HepG2 (cell line): ENCODE measurements around the gene GRIN3A. TPM values are rescaled to one million over a fixed set of nuclear protein-coding genes. Genes with fewer than 3 reads are reported as not detected.

Experiments used
- ATAC-seq: fragments of 200-7000 bp; cut with Tn5 transposase; 3 replicates; pipeline ENCODE4 v1.9.1; 2020; ENCODE audit warnings: mild to moderate bottlenecking, moderate library complexity
- BruUV-seq: library from RNA; stranded (reverse); fragments of 400-500 nt; replicated peaks from 2 replicates; lab custom pipeline; 2021; lab: Mats Ljungman, UMichigan
- CTCF ChIA-PET: fragments of 300-600 bp; formaldehyde crosslinking; extraction: SDS; loops from one replicate; lab custom pipeline; 2021; ENCODE audit warnings: low total read pairs, inconsistent platforms, low intra/inter-chr PET ratio; lab: Yijun Ruan, JAX
- POLR2A ChIA-PET: fragments of 350-600 bp; sonication (Branson Sonifier 250); formaldehyde crosslinking; loops from one replicate; lab custom pipeline; 2020; ENCODE audit warnings: antibody characterized with exemption, inconsistent platforms; lab: Yijun Ruan, JAX
- DNase-seq: peaks from one replicate; pipeline ENCODE4 v3.0.0-alpha.2; 2015; ENCODE audit warnings: low spot score
- FAIRE-seq: peaks from 3 replicates; lab custom pipeline; 2011; peaks lifted over from hg19 to GRCh38; lab: Jason Lieb, UNC
- H2AFZ ChIP-seq: one replicate; pipeline ENCODE4 v1.6.1; 2011; ENCODE audit warnings: low read length, inconsistent platforms
- H3K27ac ChIP-seq: fragments of 300-600 bp; 3 replicates; pipeline ENCODE4 v1.8.0; 2011; ENCODE audit warnings: mixed run types, mild to moderate bottlenecking, mixed read lengths, low read length, inconsistent platforms; ENCODE audit not compliant: insufficient read depth; ENCODE audit errors: extremely low read length
- H3K27me3 ChIP-seq, 2 experiments: fragments of 200-600 bp in 1 of 2; 2 replicates in 1 of 2; 3 replicates in 1 of 2; pipeline versions ENCODE4 v1.6.0 to v1.8.0; 2011; ENCODE audit warnings: low read length in 2 of 2, mild to moderate bottlenecking in 2 of 2, moderate library complexity in 2 of 2, inconsistent platforms in 1 of 2; ENCODE audit not compliant: insufficient read depth in 2 of 2, control insufficient read depth in 1 of 2
- H3K36me3 ChIP-seq, 2 experiments: fragments of 200-600 bp in 1 of 2; replicated peaks in 1 of 2; 2 replicates in 1 of 2; 3 replicates in 1 of 2; pipeline versions ENCODE4 v1.5.1 to v1.8.0; 2011; ENCODE audit warnings: low read length in 2 of 2, inconsistent platforms in 1 of 2; ENCODE audit not compliant: insufficient read depth in 2 of 2, control insufficient read depth in 1 of 2
- H3K4me1 ChIP-seq: 2 replicates; pipeline ENCODE4 v1.5.1; 2012; ENCODE audit warnings: low read length, inconsistent platforms; ENCODE audit not compliant: insufficient read depth
- H3K4me2 ChIP-seq: 2 replicates; pipeline ENCODE4 v1.6.0; 2011; ENCODE audit warnings: low read depth, low read length, inconsistent platforms
- H3K4me3 ChIP-seq, 3 experiments: fragments of 200-600 bp in 1 of 3; sonication (generic), shearing (Covaris generic) in 1 of 3; replicated peaks in 1 of 3; 2 replicates each; pipeline ENCODE4 v1.5.1; 2011 to 2016; ENCODE audit warnings: low read length in 3 of 3, inconsistent platforms in 2 of 3, low read depth in 2 of 3, mild to moderate bottlenecking in 2 of 3, control low read depth in 1 of 3, mixed read lengths in 1 of 3; ENCODE audit not compliant: insufficient read depth in 1 of 3
- H3K79me2 ChIP-seq: one replicate; pipeline ENCODE4 v1.6.1; 2011; ENCODE audit warnings: low read length, inconsistent platforms; ENCODE audit not compliant: insufficient read depth
- H3K9ac ChIP-seq: 2 replicates; pipeline ENCODE4 v1.6.0; 2011; ENCODE audit warnings: mild to moderate bottlenecking, low read depth, low read length, inconsistent platforms; ENCODE audit not compliant: insufficient read depth
- H3K9me3 ChIP-seq: 2 replicates; pipeline ENCODE4 v1.5.1; 2012; ENCODE audit warnings: mild to moderate bottlenecking, low read length
- H4K20me1 ChIP-seq: 2 replicates; pipeline ENCODE4 v1.6.0; 2011; ENCODE audit warnings: inconsistent platforms, mild to moderate bottlenecking, low read length, moderate library complexity; ENCODE audit not compliant: insufficient read depth
- ATF7 ChIP-seq, 2 experiments: fragments of 450-650 bp in 1 of 2; sonication (generic) in 1 of 2; formaldehyde crosslinking in 1 of 2; IDR thresholded peaks; 2 replicates each; pipeline versions ENCODE4 v1.4.0 to v1.6.1; 2016 to 2020; ENCODE audit warnings: antibody characterized with exemption in 1 of 2, mild to moderate bottlenecking in 1 of 2, missing genetic modification reagents in 1 of 2
- CREB1 ChIP-seq, 2 experiments: fragments of 450-650 bp in 1 of 2; IDR thresholded peaks; 2 replicates each; pipeline ENCODE4 v1.6.1; 2016 to 2017; ENCODE audit warnings: control low read depth in 1 of 2, mild to moderate bottlenecking in 1 of 2, missing compliant biosample characterization in 1 of 2, missing genetic modification characterization in 1 of 2
- EED ChIP-seq: sonication (generic); formaldehyde crosslinking; IDR thresholded peaks from 2 replicates; pipeline ENCODE4 v1.5.0; 2020; ENCODE audit warnings: mild to moderate bottlenecking, missing genetic modification reagents
- HHEX ChIP-seq: IDR thresholded peaks from 2 replicates; pipeline ENCODE4 v1.6.1; 2016; ENCODE audit warnings: control low read depth
- MBNL3 ChIP-seq: fragments of 250-450 bp; sonication (Bioruptor Pico); conservative IDR thresholded peaks from 2 replicates; pipeline ENCODE4 v1.8.0; 2022; ENCODE audit warnings: mild to moderate bottlenecking, inconsistent platforms
- NR1H2 ChIP-seq: sonication (generic); formaldehyde crosslinking; IDR thresholded peaks from 2 replicates; pipeline ENCODE4 v1.8.1; 2022; ENCODE audit warnings: low read depth, missing genetic modification reagents, borderline replicate concordance
- POLR2A ChIP-seq, 2 experiments: IDR thresholded peaks; 2 replicates each; pipeline ENCODE4 v1.6.1; 2011; ENCODE audit warnings: low read depth in 2 of 2, low read length in 2 of 2, mild to moderate bottlenecking in 1 of 2, moderate library complexity in 1 of 2; ENCODE audit not compliant: insufficient read depth in 1 of 2
- RARA ChIP-seq: IDR thresholded peaks from 2 replicates; pipeline ENCODE4 v1.6.1; 2016; ENCODE audit warnings: missing genetic modification reagents, missing compliant biosample characterization
- SALL1 ChIP-seq: sonication (generic); formaldehyde crosslinking; IDR thresholded peaks from 2 replicates; pipeline ENCODE4 v1.8.0; 2022; ENCODE audit warnings: mild to moderate bottlenecking, missing genetic modification reagents
- SNAI1 ChIP-seq: sonication (generic); formaldehyde crosslinking; IDR thresholded peaks from 2 replicates; pipeline ENCODE4 v1.5.0; 2020; ENCODE audit warnings: mild to moderate bottlenecking, missing genetic modification reagents, borderline replicate concordance
- XRCC5 ChIP-seq: fragments of 200-400 bp; formaldehyde crosslinking; optimal IDR thresholded peaks from 2 replicates; pipeline ENCODE3; 2017; ENCODE audit warnings: mild to moderate bottlenecking, low read length
- ZBTB10 ChIP-seq: sonication (generic); formaldehyde crosslinking; IDR thresholded peaks from 2 replicates; pipeline ENCODE4 v1.4.0; 2020; ENCODE audit warnings: missing genetic modification reagents, borderline replicate concordance
- ZBTB21 ChIP-seq: sonication (generic); formaldehyde crosslinking; IDR thresholded peaks from 2 replicates; pipeline ENCODE4 v1.4.0; 2020; ENCODE audit warnings: missing genetic modification reagents
- ZNF607 ChIP-seq: sonication (generic); formaldehyde crosslinking; IDR thresholded peaks from 2 replicates; pipeline ENCODE4 v1.5.1; 2020; ENCODE audit warnings: missing genetic modification reagents, mild to moderate bottlenecking, borderline replicate concordance
- ZNF709 ChIP-seq: sonication (generic); formaldehyde crosslinking; IDR thresholded peaks from 2 replicates; pipeline ENCODE4 v1.5.0; 2020; ENCODE audit warnings: mild to moderate bottlenecking, missing genetic modification reagents
- ZNF850 ChIP-seq: sonication (generic); formaldehyde crosslinking; conservative IDR thresholded peaks from 2 replicates; pipeline ENCODE4 v1.9.0; 2021; ENCODE audit warnings: mild to moderate bottlenecking, missing genetic modification reagents
- in situ Hi-C: cut with HindIII; loops from 2 replicates; pipeline ENCODE4 v1.10.0; 2017; ENCODE audit warnings: low pct_unique_long_range_greater_than_20kb; ENCODE audit not compliant: extremely low pct_ligation_motif_present
- intact Hi-C: fragments of 100-400 bp; cut with micrococcal nuclease; formaldehyde crosslinking; loops from one replicate; pipeline ENCODE4 v1.10.0; 2022; ENCODE audit not compliant: unreplicated experiment
- polyA plus RNA-seq, 8 experiments: library from polyadenylated mRNA; depleted of rRNA in 3 of 8; stranded (reverse) in 7 of 8; unstranded in 1 of 8; fragments of >200 nt; fragmentation: Illumina TruSeq in 4 of 8; extraction: Trizol in 4 of 8; gene quantifications; 2 replicates each; pipeline versions ENCODE4 v1.2.1 to v1.2.3, GENCODE V29; 2011 to 2016; ENCODE audit warnings: low read depth in 4 of 8, missing spikeins in 1 of 8, mixed read lengths in 1 of 8; ENCODE audit not compliant: insufficient read depth in 1 of 8
- total RNA-seq, 5 experiments: library from RNA; depleted of rRNA; stranded (reverse); fragments of >200 nt; fragmentation: Illumina TruSeq; extraction: Trizol; gene quantifications; 2 replicates each; pipeline ENCODE4 v1.2.3, GENCODE V29; 2016; ENCODE audit warnings: low read depth in 1 of 5

Gene GRIN3A
- total and polyA plus RNA-seq, 2 of the 13 experiments (the other 11 are each of a cell fraction or from before 2014, with no cell fraction given), result not detected

GRCh38 chr9:101536351-101536750, 202.1 kb downstream of the GRIN3A start:
- Histone ChIP-seq H3K79me2 (peaks cover 18% of the 10 kb centered on the region), H3K9ac (no peak overlapping the region), H3K4me3 (no peak overlapping the region), H2AFZ (no peak overlapping the region), H3K4me1 (peaks cover 33% of the 10 kb centered on the region), H4K20me1 (no peaks in the 10 kb centered on the region), H3K4me2 (no peak overlapping the region), H3K9me3 (no peaks in the 10 kb centered on the region), H3K27ac (no peak overlapping the region), H3K27me3 (no peaks in the 10 kb centered on the region; a peak in 1 of 5 replicates)
- ChIA-PET CTCF (no interaction called here), POLR2A (no interaction called here)
- FAIRE-seq (no peak), DNase-seq (no peak), ATAC-seq (no peak)
- BruUV-seq, result no TSS peak
- in situ Hi-C loops (loop anchor here (10.0 to 25.0 kb wide), 3 partner anchors 212 to 824 kb away; no protein-coding TSS in a partner anchor), intact Hi-C loops (loop anchor here (10.0 kb wide), 1 partner anchor 222 kb away; no protein-coding TSS in a partner anchor)
- TF ChIP-seq RARA (no peak), POLR2A (IDR thresholded peaks at IDR 0.05; ENCODE audit: insufficient read depth in 1 of 2, low read depth in 2 of 2, low read length in 2 of 2) (no peak), SNAI1 (CRISPR knock-in tag) (no peak), NR1H2 (CRISPR knock-in tag) (no peak), ATF7 (IDR thresholded peaks at IDR 0.05) (no peak), ATF7 (CRISPR knock-in tag; IDR thresholded peaks at IDR 0.05) (no peak), ZBTB10 (CRISPR knock-in tag) (no peak), ZBTB21 (CRISPR knock-in tag) (no peak), ZNF850 (no peak), MBNL3 (CRISPR knock-in tag) (no peak), XRCC5 (no peak), ZNF709 (CRISPR knock-in tag) (no peak), EED (CRISPR knock-in tag) (no peak), ZNF607 (CRISPR knock-in tag) (no peak), SALL1 (no peak), HHEX (CRISPR knock-in tag) (no peak), CREB1 (IDR thresholded peaks at IDR 0.05) (no peak), CREB1 (CRISPR knock-in tag; IDR thresholded peaks at IDR 0.05) (no peak)
- TF ChIP-seq, all 625 proteins: peak for 0
- H3K36me3 ChIP-seq, result peaks cover 3 to 22% of the 10 kb centered on the region in 2 experiments; a peak in 4 of 5 replicates
